ENCODE measurements around the gene ELN. TPM values are rescaled to one million over a fixed set of nuclear protein-coding genes. Genes with fewer than 3 reads are reported as not detected.

The ELN gene
- total RNA-seq, 1 experiment from 2014 or later: 65.9 TPM

GRCh38 chr7:74061840-74062539 is 34.0 kb downstream of the ELN start:
- no peak overlapping the region for H3K4me3 ChIP-seq (ENCODE audit: low read depth, low read length, poor library complexity, severe bottlenecking)
- H3K4me1 ChIP-seq (ENCODE audit: insufficient read depth, low read length, poor library complexity, severe bottlenecking): no peaks in the 10 kb centered on the region
- TF ChIP-seq, protein P1, sequence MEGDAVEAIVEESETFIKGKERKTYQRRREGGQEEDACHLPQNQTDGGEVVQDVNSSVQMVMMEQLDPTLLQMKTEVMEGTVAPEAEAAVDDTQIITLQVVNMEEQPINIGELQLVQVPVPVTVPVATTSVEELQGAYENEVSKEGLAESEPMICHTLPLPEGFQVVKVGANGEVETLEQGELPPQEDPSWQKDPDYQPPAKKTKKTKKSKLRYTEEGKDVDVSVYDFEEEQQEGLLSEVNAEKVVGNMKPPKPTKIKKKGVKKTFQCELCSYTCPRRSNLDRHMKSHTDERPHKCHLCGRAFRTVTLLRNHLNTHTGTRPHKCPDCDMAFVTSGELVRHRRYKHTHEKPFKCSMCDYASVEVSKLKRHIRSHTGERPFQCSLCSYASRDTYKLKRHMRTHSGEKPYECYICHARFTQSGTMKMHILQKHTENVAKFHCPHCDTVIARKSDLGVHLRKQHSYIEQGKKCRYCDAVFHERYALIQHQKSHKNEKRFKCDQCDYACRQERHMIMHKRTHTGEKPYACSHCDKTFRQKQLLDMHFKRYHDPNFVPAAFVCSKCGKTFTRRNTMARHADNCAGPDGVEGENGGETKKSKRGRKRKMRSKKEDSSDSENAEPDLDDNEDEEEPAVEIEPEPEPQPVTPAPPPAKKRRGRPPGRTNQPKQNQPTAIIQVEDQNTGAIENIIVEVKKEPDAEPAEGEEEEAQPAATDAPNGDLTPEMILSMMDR (conservative IDR thresholded peaks at IDR 0.05; ENCODE audit: low read depth, low read length): no peak
- CTCF ChIA-PET: no interaction called here
- POLR2A ChIA-PET (ENCODE audit: low non-redundant PET): no interaction called here
- no TSS peak for BruUV-seq (replicated peaks)
- H3K9me3 ChIP-seq (ENCODE audit: low read depth, low read length, poor library complexity, severe bottlenecking): no peaks in the 10 kb centered on the region
- intact Hi-C loops (cut with micrococcal nuclease; ENCODE audit: unreplicated experiment): no loop called here
- H3K27me3 ChIP-seq (replicated peaks; ENCODE audit: insufficient read depth, low read depth, low read length, poor library complexity): no peaks in the 10 kb centered on the region
- no peak for DNase-seq (ENCODE audit: low spot score)
- no peak overlapping the region for H3K27ac ChIP-seq (ENCODE audit: low read depth, low read length, poor library complexity, severe bottlenecking)
- no peaks in the 10 kb centered on the region for H3K36me3 ChIP-seq (ENCODE audit: insufficient read depth, low read length, poor library complexity, severe bottlenecking)

- Histone ChIP-seq H3K4me3 (ENCODE audit: low read depth, low read length, poor library complexity, severe bottlenecking) (no peak overlapping the region), H3K27me3 (replicated peaks; ENCODE audit: insufficient read depth, low read depth, low read length, poor library complexity) (no peaks in the 10 kb centered on the region), H3K9me3 (ENCODE audit: low read depth, low read length, poor library complexity, severe bottlenecking) (no peaks in the 10 kb centered on the region), H3K4me1 (ENCODE audit: insufficient read depth, low read length, poor library complexity, severe bottlenecking) (no peaks in the 10 kb centered on the region), H3K27ac (ENCODE audit: low read depth, low read length, poor library complexity, severe bottlenecking) (no peak overlapping the region), H3K36me3 (ENCODE audit: insufficient read depth, low read length, poor library complexity, severe bottlenecking) (no peaks in the 10 kb centered on the region)
- POLR2A ChIA-PET (ENCODE audit: low non-redundant PET): no interaction called here
- CTCF ChIA-PET: no interaction called here
- BruUV-seq (replicated peaks): no TSS peak
- DNase-seq (ENCODE audit: low spot score): no peak
- TF ChIP-seq, protein P1 (conservative IDR thresholded peaks at IDR 0.05; ENCODE audit: low read depth, low read length): no peak
- TF ChIP-seq EZH2 (IDR thresholded peaks at IDR 0.05; ENCODE audit: borderline replicate concordance, low read depth, low read length, poor library complexity, severe bottlenecking): no peak
- intact Hi-C loops (cut with micrococcal nuclease; ENCODE audit: unreplicated experiment): no loop called here
Measured at GRCh38 chr7:74063223-74063641, 35.3 kb downstream of the ELN start.

- intact Hi-C loops (cut with micrococcal nuclease; ENCODE audit: unreplicated experiment): no loop called here
Measured at GRCh38 chr7:74063646-74064045, 35.7 kb downstream of the ELN start.

More at GRCh38 chr7:74063646-74064045, 35.7 kb downstream of the ELN start:
- H3K9me3 ChIP-seq (ENCODE audit: low read depth, low read length, poor library complexity, severe bottlenecking): no peaks in the 10 kb centered on the region
- no peak for TF ChIP-seq EZH2 (IDR thresholded peaks at IDR 0.05; ENCODE audit: borderline replicate concordance, low read depth, low read length, poor library complexity, severe bottlenecking)
- TF ChIP-seq, protein P1 (conservative IDR thresholded peaks at IDR 0.05; ENCODE audit: low read depth, low read length): no peak
- no peaks in the 10 kb centered on the region for H3K36me3 ChIP-seq (ENCODE audit: insufficient read depth, low read length, poor library complexity, severe bottlenecking)
- no peak for DNase-seq (ENCODE audit: low spot score)
- no peaks in the 10 kb centered on the region for H3K27me3 ChIP-seq (replicated peaks; ENCODE audit: insufficient read depth, low read depth, low read length, poor library complexity)
- no peak overlapping the region for H3K4me3 ChIP-seq (ENCODE audit: low read depth, low read length, poor library complexity, severe bottlenecking)
- H3K27ac ChIP-seq (ENCODE audit: low read depth, low read length, poor library complexity, severe bottlenecking): no peak overlapping the region
- no TSS peak for BruUV-seq (replicated peaks)
- no peaks in the 10 kb centered on the region for H3K4me1 ChIP-seq (ENCODE audit: insufficient read depth, low read length, poor library complexity, severe bottlenecking)
- ChIA-PET CTCF (no interaction called here), POLR2A (ENCODE audit: low non-redundant PET) (no interaction called here)
